Fibroblast of lung (primary cell): ENCODE measurements around the gene TMEM222. TPM values are rescaled to one million over a fixed set of nuclear protein-coding genes. Genes with fewer than 3 reads are reported as not detected.
"Not testable (repeated sequence)": the region's sequence is repeated elsewhere in the genome, so short reads cannot be mapped to it uniquely, and the experiment has no call there.

Source experiments
- DNase-seq, 2 donors: peaks; one replicate each; pipeline versions ENCODE4 v3.0.0 to v3.0.0-alpha.2; 2010; ENCODE audit warnings: low read depth in 2 of 2
- H2AFZ ChIP-seq: 2 replicates; pipeline ENCODE4 v1.5.1; 2012; ENCODE audit warnings: low read length, control low read depth, inconsistent platforms
- H3K27ac ChIP-seq: 2 replicates; pipeline ENCODE4 v1.5.1; 2011; ENCODE audit warnings: low read length, control low read depth; ENCODE audit not compliant: insufficient read depth
- H3K27me3 ChIP-seq: 2 replicates; pipeline ENCODE4 v1.5.1; 2011; ENCODE audit warnings: mild to moderate bottlenecking, low read length; ENCODE audit not compliant: control insufficient read depth, insufficient read depth
- H3K36me3 ChIP-seq: 2 replicates; pipeline ENCODE4 v1.5.1; 2011; ENCODE audit warnings: low read length; ENCODE audit not compliant: control insufficient read depth, insufficient read depth
- H3K4me1 ChIP-seq: 2 replicates; pipeline ENCODE4 v1.5.1; 2011; ENCODE audit warnings: low read length; ENCODE audit not compliant: control insufficient read depth, insufficient read depth; ENCODE audit errors: extremely low read depth
- H3K4me2 ChIP-seq: 2 replicates; pipeline ENCODE4 v1.5.1; 2011; ENCODE audit warnings: low read length, control low read depth; ENCODE audit not compliant: insufficient read depth; ENCODE audit errors: extremely low read depth
- H3K4me3 ChIP-seq, 4 experiments: fragments of 200-600 bp in 1 of 4; sonication (generic) in 1 of 4; replicated peaks in 1 of 4; 2 replicates each; pipeline ENCODE4 v1.5.1; 2011 to 2016; ENCODE audit warnings: low read length in 4 of 4, low read depth in 3 of 4, mild to moderate bottlenecking in 3 of 4, control low read depth in 2 of 4, inconsistent platforms in 1 of 4, mixed read lengths in 1 of 4; ENCODE audit not compliant: insufficient read depth in 1 of 4; ENCODE audit errors: control extremely low read depth in 1 of 4
- H3K79me2 ChIP-seq: 2 replicates; pipeline ENCODE4 v1.5.1; 2012; ENCODE audit warnings: mild to moderate bottlenecking, low read length, inconsistent platforms; ENCODE audit not compliant: control insufficient read depth, insufficient read depth
- H3K9ac ChIP-seq: 2 replicates; pipeline ENCODE4 v1.5.1; 2011; ENCODE audit warnings: mild to moderate bottlenecking, low read length, control low read depth; ENCODE audit not compliant: insufficient read depth
- H3K9me3 ChIP-seq: 2 replicates; pipeline ENCODE4 v1.5.1; 2012; ENCODE audit warnings: low read depth, low read length; ENCODE audit not compliant: control insufficient read depth, insufficient read depth
- H4K20me1 ChIP-seq: 2 replicates; pipeline ENCODE4 v1.5.1; 2011; ENCODE audit warnings: low read length; ENCODE audit not compliant: control insufficient read depth, insufficient read depth; ENCODE audit errors: extremely low read depth
- EZH2 ChIP-seq: IDR thresholded peaks from 2 replicates; pipeline ENCODE4 v1.5.1; 2012; ENCODE audit warnings: low read length, control low read depth, mild to moderate bottlenecking; ENCODE audit errors: missing control alignments
- polyA plus RNA-seq, 2 donors: library from polyadenylated mRNA; depleted of rRNA in 1 of 2; stranded (reverse) in 1 of 2; unstranded in 1 of 2; fragments of >200 nt; gene quantifications; 2 replicates each; pipeline ENCODE4 v1.2.1, GENCODE V29; 2011 to 2012; ENCODE audit warnings: missing spikeins in 1 of 2
- total RNA-seq: library from RNA; depleted of rRNA; stranded (reverse); fragments of >200 nt; gene quantifications from 2 replicates; pipeline ENCODE4 v1.2.1, GENCODE V29; 2014
- TF ChIP-seq, protein P1 (sequence below), 2 donors: IDR thresholded peaks in 1 of 2; conservative IDR thresholded peaks in 1 of 2; 1 replicate in 1 of 2; 2 replicates in 1 of 2; pipeline ENCODE4 v1.5.1; 2011 to 2012; ENCODE audit warnings: low read length in 2 of 2, control low read depth in 1 of 2, inconsistent platforms in 1 of 2, low read depth in 1 of 2, mild to moderate bottlenecking in 1 of 2

TMEM222 gene
- total and polyA plus RNA-seq, 2 donors (not counting 1 experiment from before 2014, with no cell fraction given), result 21.6 to 37.1 TPM

DNA sequence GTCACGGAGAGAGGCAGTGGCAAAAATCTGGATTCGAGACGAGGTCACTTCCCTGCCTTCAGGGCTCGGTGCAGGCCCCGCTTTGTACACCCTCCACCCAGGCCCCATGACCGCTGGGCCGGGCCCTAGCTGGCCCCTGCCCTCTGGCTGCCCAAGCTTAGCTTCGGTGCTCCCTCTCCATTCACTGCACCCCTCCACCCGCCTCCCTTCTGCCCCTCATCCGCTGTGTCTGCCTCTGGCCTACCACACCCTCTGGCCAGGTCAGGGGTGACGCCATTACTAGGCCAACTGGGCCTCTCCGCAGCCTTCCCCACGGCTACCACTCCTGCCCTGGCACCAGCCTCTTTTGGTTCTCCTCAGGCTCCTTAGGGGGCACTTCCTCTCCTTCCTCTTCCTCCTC lies 61.7 kb downstream of the TMEM222 start:
- Histone ChIP-seq H4K20me1 (no peaks in the 10 kb centered on the region), H3K79me2 (no peaks in the 10 kb centered on the region), H2AFZ (no peak overlapping the region), H3K4me2 (no peak overlapping the region), H3K27me3 (peaks cover 4% of the 10 kb centered on the region), H3K4me1 (no peaks in the 10 kb centered on the region), H3K9me3 (no peaks in the 10 kb centered on the region), H3K4me3 (no peak overlapping the region), H3K36me3 (no peaks in the 10 kb centered on the region), H3K27ac (no peak overlapping the region), H3K9ac (no peak overlapping the region)
- TF ChIP-seq, protein P1, sequence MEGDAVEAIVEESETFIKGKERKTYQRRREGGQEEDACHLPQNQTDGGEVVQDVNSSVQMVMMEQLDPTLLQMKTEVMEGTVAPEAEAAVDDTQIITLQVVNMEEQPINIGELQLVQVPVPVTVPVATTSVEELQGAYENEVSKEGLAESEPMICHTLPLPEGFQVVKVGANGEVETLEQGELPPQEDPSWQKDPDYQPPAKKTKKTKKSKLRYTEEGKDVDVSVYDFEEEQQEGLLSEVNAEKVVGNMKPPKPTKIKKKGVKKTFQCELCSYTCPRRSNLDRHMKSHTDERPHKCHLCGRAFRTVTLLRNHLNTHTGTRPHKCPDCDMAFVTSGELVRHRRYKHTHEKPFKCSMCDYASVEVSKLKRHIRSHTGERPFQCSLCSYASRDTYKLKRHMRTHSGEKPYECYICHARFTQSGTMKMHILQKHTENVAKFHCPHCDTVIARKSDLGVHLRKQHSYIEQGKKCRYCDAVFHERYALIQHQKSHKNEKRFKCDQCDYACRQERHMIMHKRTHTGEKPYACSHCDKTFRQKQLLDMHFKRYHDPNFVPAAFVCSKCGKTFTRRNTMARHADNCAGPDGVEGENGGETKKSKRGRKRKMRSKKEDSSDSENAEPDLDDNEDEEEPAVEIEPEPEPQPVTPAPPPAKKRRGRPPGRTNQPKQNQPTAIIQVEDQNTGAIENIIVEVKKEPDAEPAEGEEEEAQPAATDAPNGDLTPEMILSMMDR (conservative IDR thresholded peaks at IDR 0.05 in 1 of 2, IDR thresholded peaks at IDR 0.05 in 1 of 2; ENCODE audit: low read depth in 1 of 2, low read length in 2 of 2), result no peak
- no peak for TF ChIP-seq EZH2
- no peak for DNase-seq

DNA sequence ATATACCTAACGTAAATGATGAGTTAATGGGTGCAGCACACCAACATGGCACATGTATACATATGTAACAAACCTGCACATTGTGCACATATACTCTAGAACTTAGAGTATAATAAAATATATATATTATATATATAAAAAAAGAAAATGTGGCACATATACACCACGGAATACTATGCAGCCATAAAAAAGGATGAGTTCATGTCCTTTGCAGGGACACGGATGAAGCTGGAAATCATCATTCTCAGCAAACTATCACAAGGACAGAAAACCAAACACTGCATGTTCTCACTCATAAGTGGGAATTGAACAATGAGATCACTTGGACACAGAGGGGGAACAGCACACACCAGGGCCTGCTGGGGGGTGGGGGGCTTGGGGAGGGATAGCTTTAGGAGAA lies 62.8 kb downstream of the TMEM222 start:
- not testable (repeated sequence) for H3K36me3 ChIP-seq, H3K4me2 ChIP-seq, H3K9me3 ChIP-seq, H3K9ac ChIP-seq, H4K20me1 ChIP-seq, H2AFZ ChIP-seq, H3K79me2 ChIP-seq, H3K27me3 ChIP-seq, H3K27ac ChIP-seq, DNase-seq, H3K4me3 ChIP-seq, H3K4me1 ChIP-seq

Other genes starting within 250 kb of the TMEM222 start
- gene SLC9A1, start 167.0 kb upstream of the TMEM222 start, total RNA-seq, result 3.9 and 10.4 TPM in 2 replicates
- gene SLC9A1, start 167.0 kb upstream of the TMEM222 start, polyA plus RNA-seq, result 4.9 and 9.5 TPM in 2 replicates
- gene WDTC1, start 87.5 kb upstream of the TMEM222 start, total RNA-seq, result 15.9 and 23.3 TPM in 2 replicates
- 10.7 and 11.5 TPM in 2 replicates for gene WDTC1, start 87.5 kb upstream of the TMEM222 start, polyA plus RNA-seq
- gene SYTL1, start 19.9 kb downstream of the TMEM222 start, total RNA-seq, result under 0.01 and 0.17 TPM in 2 replicates
- 0.02 and 0.03 TPM in 2 replicates for gene SYTL1, start 19.9 kb downstream of the TMEM222 start, polyA plus RNA-seq
- 8.3 and 12.1 TPM in 2 replicates for gene MAP3K6, start 44.8 kb downstream of the TMEM222 start, total RNA-seq
- 9.0 and 11.5 TPM in 2 replicates for gene MAP3K6, start 44.8 kb downstream of the TMEM222 start, polyA plus RNA-seq
- gene FCN3, start 52.7 kb downstream of the TMEM222 start, total RNA-seq, result not detected in 2 replicates
- not detected in 2 replicates for gene FCN3, start 52.7 kb downstream of the TMEM222 start, polyA plus RNA-seq
- gene CD164L2, start 61.2 kb downstream of the TMEM222 start, total RNA-seq, result not detected in 2 replicates
- gene CD164L2, start 61.2 kb downstream of the TMEM222 start, polyA plus RNA-seq, result not detected in 2 replicates
- 0.17 and 0.26 TPM in 2 replicates for gene GPR3, start 70.5 kb downstream of the TMEM222 start, total RNA-seq
- gene GPR3, start 70.5 kb downstream of the TMEM222 start, polyA plus RNA-seq, result 0.82 and 2.1 TPM in 2 replicates
- 16.7 and 26.3 TPM in 2 replicates for gene WASF2, start 168.0 kb downstream of the TMEM222 start, total RNA-seq
- 55.5 and 66.9 TPM in 2 replicates for gene WASF2, start 168.0 kb downstream of the TMEM222 start, polyA plus RNA-seq